Measurements from ENCODE around the gene AS3MT. TPM values are rescaled to one million over a fixed set of nuclear protein-coding genes. Genes with fewer than 3 reads are reported as not detected.

AS3MT gene
- total and polyA plus RNA-seq, 10 of the 15 experiments (the other 5 are each of a cell fraction or from before 2014, with no cell fraction given), result 0.11 to 1.0 (median 0.39) TPM; not detected in 2

Small RNA genes lying within 50 kb of the gene (small RNA-seq; reads per million reads assigned to genes)
- gene AS3MT (not detected), gene RF00026 (not detected)

Other genes with a start within 250 kb of the AS3MT start
- 18.7 and 19.0 TPM in 2 replicates for gene TRIM8, start 225.0 kb upstream of the AS3MT start, total RNA-seq (2014; rRNA removed)
- gene TRIM8, start 225.0 kb upstream of the AS3MT start, total RNA-seq (2014; rRNA removed; fragmentation: Illumina TruSeq; extraction: Trizol), result 13.5 and 15.9 TPM in 2 replicates
- 44.2 and 53.2 TPM in 2 replicates for gene TRIM8, start 225.0 kb upstream of the AS3MT start, total RNA-seq (2021)
- 16.6 and 26.9 TPM in 2 replicates for gene TRIM8, start 225.0 kb upstream of the AS3MT start, polyA plus RNA-seq (2011; rRNA removed)
- gene TRIM8, start 225.0 kb upstream of the AS3MT start, polyA plus RNA-seq (2014; fragmentation: Illumina TruSeq; extraction: Trizol), result 9.9 and 22.4 TPM in 2 replicates
- gene TRIM8, start 225.0 kb upstream of the AS3MT start, polyA plus RNA-seq (2014; fragmentation: Nextera tagmentation; extraction: Ambion mirVana), result 1 to 10 TPM; 7.9 to 9.5 TPM
- gene TRIM8, start 225.0 kb upstream of the AS3MT start, polyA plus RNA-seq (2014; rRNA removed), result 33.5 and 37.5 TPM in 2 replicates
- gene TRIM8, start 225.0 kb upstream of the AS3MT start, polyA plus RNA-seq (2016; fragmentation: Nextera tagmentation; extraction: Ambion mirVana), result 10 to 100 TPM; 27.3 to 27.6 TPM
- 4.9 and 6.2 TPM in 2 replicates for gene ARL3, start 155.1 kb upstream of the AS3MT start, total RNA-seq (2014; rRNA removed)
- 6.6 and 7.2 TPM in 2 replicates for gene ARL3, start 155.1 kb upstream of the AS3MT start, total RNA-seq (2014; rRNA removed; fragmentation: Illumina TruSeq; extraction: Trizol)
- gene ARL3, start 155.1 kb upstream of the AS3MT start, total RNA-seq (2021), result 7.7 TPM in 2 replicates
- 11.3 and 14.0 TPM in 2 replicates for gene ARL3, start 155.1 kb upstream of the AS3MT start, polyA plus RNA-seq (2011; rRNA removed)
- gene ARL3, start 155.1 kb upstream of the AS3MT start, polyA plus RNA-seq (2014; fragmentation: Illumina TruSeq; extraction: Trizol), result 10.6 and 13.7 TPM in 2 replicates
- 10 to 100 TPM; 21.0 to 26.1 TPM for gene ARL3, start 155.1 kb upstream of the AS3MT start, polyA plus RNA-seq (2014; fragmentation: Nextera tagmentation; extraction: Ambion mirVana)
- 8.5 and 9.7 TPM in 2 replicates for gene ARL3, start 155.1 kb upstream of the AS3MT start, polyA plus RNA-seq (2014; rRNA removed)
- 10 to 100 TPM; 21.9 to 22.2 TPM for gene ARL3, start 155.1 kb upstream of the AS3MT start, polyA plus RNA-seq (2016; fragmentation: Nextera tagmentation; extraction: Ambion mirVana)
- 11.9 and 13.8 TPM in 2 replicates for gene SFXN2, start 154.8 kb upstream of the AS3MT start, total RNA-seq (2014; rRNA removed)
- gene SFXN2, start 154.8 kb upstream of the AS3MT start, total RNA-seq (2014; rRNA removed; fragmentation: Illumina TruSeq; extraction: Trizol), result 14.9 and 17.5 TPM in 2 replicates
- 16.8 and 22.1 TPM in 2 replicates for gene SFXN2, start 154.8 kb upstream of the AS3MT start, total RNA-seq (2021)
- gene SFXN2, start 154.8 kb upstream of the AS3MT start, polyA plus RNA-seq (2011; rRNA removed), result 16.3 and 21.6 TPM in 2 replicates
- 16.1 and 19.5 TPM in 2 replicates for gene SFXN2, start 154.8 kb upstream of the AS3MT start, polyA plus RNA-seq (2014; fragmentation: Illumina TruSeq; extraction: Trizol)
- gene SFXN2, start 154.8 kb upstream of the AS3MT start, polyA plus RNA-seq (2014; fragmentation: Nextera tagmentation; extraction: Ambion mirVana), result 1 to 10 TPM; 8.8 to 9.6 TPM
- 17.2 and 22.5 TPM in 2 replicates for gene SFXN2, start 154.8 kb upstream of the AS3MT start, polyA plus RNA-seq (2014; rRNA removed)
- 10 to 100 TPM; 19.9 to 20.5 TPM for gene SFXN2, start 154.8 kb upstream of the AS3MT start, polyA plus RNA-seq (2016; fragmentation: Nextera tagmentation; extraction: Ambion mirVana)
- gene WBP1L, start 125.5 kb upstream of the AS3MT start, total RNA-seq (2014; rRNA removed), result 12.7 and 18.8 TPM in 2 replicates
- gene WBP1L, start 125.5 kb upstream of the AS3MT start, total RNA-seq (2014; rRNA removed; fragmentation: Illumina TruSeq; extraction: Trizol), result 10.3 and 10.5 TPM in 2 replicates
- 16.9 and 19.8 TPM in 2 replicates for gene WBP1L, start 125.5 kb upstream of the AS3MT start, total RNA-seq (2021)
- gene WBP1L, start 125.5 kb upstream of the AS3MT start, polyA plus RNA-seq (2011; rRNA removed), result 11.3 and 13.9 TPM in 2 replicates
- 10.0 and 14.5 TPM in 2 replicates for gene WBP1L, start 125.5 kb upstream of the AS3MT start, polyA plus RNA-seq (2014; fragmentation: Illumina TruSeq; extraction: Trizol)
- gene WBP1L, start 125.5 kb upstream of the AS3MT start, polyA plus RNA-seq (2014; fragmentation: Nextera tagmentation; extraction: Ambion mirVana), result 10 to 100 TPM in 1 of 2 experiments, 1 to 10 TPM in 1; 3.7 to 10.7 TPM
- 16.6 and 17.4 TPM in 2 replicates for gene WBP1L, start 125.5 kb upstream of the AS3MT start, polyA plus RNA-seq (2014; rRNA removed)
- gene WBP1L, start 125.5 kb upstream of the AS3MT start, polyA plus RNA-seq (2016; fragmentation: Nextera tagmentation; extraction: Ambion mirVana), result 1 to 10 TPM; 9.3 to 9.4 TPM
- gene CYP17A1, start 32.1 kb upstream of the AS3MT start, total RNA-seq (2014; rRNA removed), result not detected in 2 replicates
- not detected in 2 replicates for gene CYP17A1, start 32.1 kb upstream of the AS3MT start, total RNA-seq (2014; rRNA removed; fragmentation: Illumina TruSeq; extraction: Trizol)
- 1.9 and 2.1 TPM in 2 replicates for gene CYP17A1, start 32.1 kb upstream of the AS3MT start, total RNA-seq (2021)
- gene CYP17A1, start 32.1 kb upstream of the AS3MT start, polyA plus RNA-seq (2011; rRNA removed), result not detected in 2 replicates
- not detected in 2 replicates for gene CYP17A1, start 32.1 kb upstream of the AS3MT start, polyA plus RNA-seq (2014; fragmentation: Illumina TruSeq; extraction: Trizol)
- gene CYP17A1, start 32.1 kb upstream of the AS3MT start, polyA plus RNA-seq (2014; fragmentation: Nextera tagmentation; extraction: Ambion mirVana), result not detected
- gene CYP17A1, start 32.1 kb upstream of the AS3MT start, polyA plus RNA-seq (2014; rRNA removed), result not detected in 2 replicates
- gene CYP17A1, start 32.1 kb upstream of the AS3MT start, polyA plus RNA-seq (2016; fragmentation: Nextera tagmentation; extraction: Ambion mirVana), result not detected
- 8.2 and 12.2 TPM in 2 replicates for gene BORCS7, start 15.2 kb upstream of the AS3MT start, total RNA-seq (2014; rRNA removed)
- gene BORCS7, start 15.2 kb upstream of the AS3MT start, total RNA-seq (2014; rRNA removed; fragmentation: Illumina TruSeq; extraction: Trizol), result 10.8 and 11.7 TPM in 2 replicates
- 4.6 and 6.6 TPM in 2 replicates for gene BORCS7, start 15.2 kb upstream of the AS3MT start, total RNA-seq (2021)
- 23.5 and 25.5 TPM in 2 replicates for gene BORCS7, start 15.2 kb upstream of the AS3MT start, polyA plus RNA-seq (2011; rRNA removed)
- gene BORCS7, start 15.2 kb upstream of the AS3MT start, polyA plus RNA-seq (2014; fragmentation: Illumina TruSeq; extraction: Trizol), result 8.2 and 14.1 TPM in 2 replicates
- gene BORCS7, start 15.2 kb upstream of the AS3MT start, polyA plus RNA-seq (2014; fragmentation: Nextera tagmentation; extraction: Ambion mirVana), result 10 to 100 TPM; 14.9 to 19.2 TPM
- gene BORCS7, start 15.2 kb upstream of the AS3MT start, polyA plus RNA-seq (2014; rRNA removed), result 9.4 and 13.0 TPM in 2 replicates
- gene BORCS7, start 15.2 kb upstream of the AS3MT start, polyA plus RNA-seq (2016; fragmentation: Nextera tagmentation; extraction: Ambion mirVana), result 10 to 100 TPM; 13.6 to 15.2 TPM
- 4.3 and 7.1 TPM in 2 replicates for gene CNNM2, start 48.8 kb downstream of the AS3MT start, total RNA-seq (2014; rRNA removed)
- 2.2 and 2.3 TPM in 2 replicates for gene CNNM2, start 48.8 kb downstream of the AS3MT start, total RNA-seq (2014; rRNA removed; fragmentation: Illumina TruSeq; extraction: Trizol)
- 5.6 and 7.3 TPM in 2 replicates for gene CNNM2, start 48.8 kb downstream of the AS3MT start, total RNA-seq (2021)
- gene CNNM2, start 48.8 kb downstream of the AS3MT start, polyA plus RNA-seq (2011; rRNA removed), result 1.7 and 3.4 TPM in 2 replicates
- 2.6 and 3.4 TPM in 2 replicates for gene CNNM2, start 48.8 kb downstream of the AS3MT start, polyA plus RNA-seq (2014; fragmentation: Illumina TruSeq; extraction: Trizol)
- under 1 TPM; 0.18 to 0.33 TPM for gene CNNM2, start 48.8 kb downstream of the AS3MT start, polyA plus RNA-seq (2014; fragmentation: Nextera tagmentation; extraction: Ambion mirVana)
- 2.4 and 2.5 TPM in 2 replicates for gene CNNM2, start 48.8 kb downstream of the AS3MT start, polyA plus RNA-seq (2014; rRNA removed)
- 1 to 10 TPM; 2.0 to 3.6 TPM for gene CNNM2, start 48.8 kb downstream of the AS3MT start, polyA plus RNA-seq (2016; fragmentation: Nextera tagmentation; extraction: Ambion mirVana)